Measurements from ENCODE around the gene JMJD7. TPM values are rescaled to one million over a fixed set of nuclear protein-coding genes. Genes with fewer than 3 reads are reported as not detected.

The JMJD7 gene
- total and polyA plus RNA-seq, 4 donors = 2.8 to 25.0 (median 21.8) TPM

GRCh38 chr15:41856262-41856661 is 28.4 kb downstream of the JMJD7 start:
- WGBS (ENCODE audit: insufficient coverage) = 87% methylated on average over 17 of the region's 17 CpGs
- Histone ChIP-seq H3K4me1 (ENCODE audit: control insufficient read depth, insufficient read depth, low read length) (peaks cover 39% of the 10 kb centered on the region), H3K27ac (ENCODE audit: low read depth, low read length) (no peak overlapping the region), H3K4me3 (ENCODE audit: low read depth, low read length) (no peak overlapping the region), H3K27me3 (ENCODE audit: control insufficient read depth, insufficient read depth, low read length) (no peaks in the 10 kb centered on the region), H3K9me3 (ENCODE audit: control insufficient read depth, insufficient read depth, low read length) (no peaks in the 10 kb centered on the region), H3K36me3 (ENCODE audit: control insufficient read depth, insufficient read depth, low read length) (peaks cover 4% of the 10 kb centered on the region)
- no peak for DNase-seq (ENCODE audit: low read depth in 4 of 6, low spot score in 6 of 6)

- no peak overlapping the region for H3K4me3 ChIP-seq (ENCODE audit: low read depth, low read length)
These were observed 28.8 kb downstream of the JMJD7 start for GRCh38 chr15:41856716-41857115.

GRCh38 chr15:41857316-41857715 is 29.4 kb downstream of the JMJD7 start:
- no peaks in the 10 kb centered on the region for H3K9me3 ChIP-seq (ENCODE audit: control insufficient read depth, insufficient read depth, low read length)
- H3K4me3 ChIP-seq (ENCODE audit: low read depth, low read length) = no peak overlapping the region
- H3K27me3 ChIP-seq (ENCODE audit: control insufficient read depth, insufficient read depth, low read length) = no peaks in the 10 kb centered on the region
- WGBS (ENCODE audit: insufficient coverage) = 77% methylated on average over 5 of the region's 9 CpGs
- H3K4me1 ChIP-seq (ENCODE audit: control insufficient read depth, insufficient read depth, low read length) = peaks cover 42% of the 10 kb centered on the region
- DNase-seq (ENCODE audit: low read depth in 4 of 6, low spot score in 6 of 6) = no peak
- H3K27ac ChIP-seq (ENCODE audit: low read depth, low read length) = no peak overlapping the region
- peaks cover 6% of the 10 kb centered on the region for H3K36me3 ChIP-seq (ENCODE audit: control insufficient read depth, insufficient read depth, low read length)

More at GRCh38 chr15:41856716-41857115, 28.8 kb downstream of the JMJD7 start:
- Histone ChIP-seq H3K27me3 (ENCODE audit: control insufficient read depth, insufficient read depth, low read length) (no peaks in the 10 kb centered on the region), H3K27ac (ENCODE audit: low read depth, low read length) (no peak overlapping the region), H3K9me3 (ENCODE audit: control insufficient read depth, insufficient read depth, low read length) (no peaks in the 10 kb centered on the region), H3K4me1 (ENCODE audit: control insufficient read depth, insufficient read depth, low read length) (peaks cover 40% of the 10 kb centered on the region), H3K36me3 (ENCODE audit: control insufficient read depth, insufficient read depth, low read length) (peaks cover 6% of the 10 kb centered on the region)
- 93% methylated on average over 12 of the region's 12 CpGs for WGBS (ENCODE audit: insufficient coverage)
- DNase-seq (ENCODE audit: low read depth in 4 of 6, low spot score in 6 of 6) = no peak

GRCh38 chr15:41858756-41859155 is 30.9 kb downstream of the JMJD7 start:
- 86% methylated on average over 12 of the region's 15 CpGs for WGBS (ENCODE audit: insufficient coverage)
- Histone ChIP-seq H3K4me1 (ENCODE audit: control insufficient read depth, insufficient read depth, low read length) (peaks cover 28% of the 10 kb centered on the region), H3K9me3 (ENCODE audit: control insufficient read depth, insufficient read depth, low read length) (no peaks in the 10 kb centered on the region), H3K4me3 (ENCODE audit: low read depth, low read length) (no peak overlapping the region), H3K27ac (ENCODE audit: low read depth, low read length) (no peak overlapping the region), H3K36me3 (ENCODE audit: control insufficient read depth, insufficient read depth, low read length) (peaks cover 3% of the 10 kb centered on the region), H3K27me3 (ENCODE audit: control insufficient read depth, insufficient read depth, low read length) (no peaks in the 10 kb centered on the region)
- DNase-seq (ENCODE audit: low read depth in 4 of 6, low spot score in 6 of 6) = no peak

GRCh38 chr15:41860049-41860828 is 32.3 kb downstream of the JMJD7 start:
- 72% methylated on average over 7 of the region's 15 CpGs for WGBS (ENCODE audit: insufficient coverage)
- DNase-seq (ENCODE audit: low read depth in 4 of 6, low spot score in 6 of 6) = no peak

GRCh38 chr15:41861736-41862356 is 34.0 kb downstream of the JMJD7 start:
- no peaks in the 10 kb centered on the region for H3K27me3 ChIP-seq (ENCODE audit: control insufficient read depth, insufficient read depth, low read length)
- no peaks in the 10 kb centered on the region for H3K9me3 ChIP-seq (ENCODE audit: control insufficient read depth, insufficient read depth, low read length)
- H3K4me3 ChIP-seq (ENCODE audit: low read depth, low read length) = no peak overlapping the region
- peaks cover 11% of the 10 kb centered on the region for H3K36me3 ChIP-seq (ENCODE audit: control insufficient read depth, insufficient read depth, low read length)
- 78% methylated on average over 17 of the region's 18 CpGs for WGBS (ENCODE audit: insufficient coverage)
- peaks cover 13% of the 10 kb centered on the region for H3K4me1 ChIP-seq (ENCODE audit: control insufficient read depth, insufficient read depth, low read length)
- DNase-seq (ENCODE audit: low read depth in 4 of 6, low spot score in 6 of 6) = no peak
- H3K27ac ChIP-seq (ENCODE audit: low read depth, low read length) = no peak overlapping the region

More at GRCh38 chr15:41860049-41860828, 32.3 kb downstream of the JMJD7 start:
- Histone ChIP-seq H3K4me3 (ENCODE audit: low read depth, low read length) (no peak overlapping the region), H3K27me3 (ENCODE audit: control insufficient read depth, insufficient read depth, low read length) (no peaks in the 10 kb centered on the region), H3K9me3 (ENCODE audit: control insufficient read depth, insufficient read depth, low read length) (no peaks in the 10 kb centered on the region), H3K36me3 (ENCODE audit: control insufficient read depth, insufficient read depth, low read length) (peaks cover 3% of the 10 kb centered on the region), H3K27ac (ENCODE audit: low read depth, low read length) (no peak overlapping the region), H3K4me1 (ENCODE audit: control insufficient read depth, insufficient read depth, low read length) (peaks cover 13% of the 10 kb centered on the region)

GRCh38 chr15:41862515-41863116 is 34.7 kb downstream of the JMJD7 start:
- peaks cover 11% of the 10 kb centered on the region for H3K36me3 ChIP-seq (ENCODE audit: control insufficient read depth, insufficient read depth, low read length)
- no peak overlapping the region for H3K4me3 ChIP-seq (ENCODE audit: low read depth, low read length)
- 68% methylated on average over 13 of the region's 19 CpGs for WGBS (ENCODE audit: insufficient coverage)
- peaks cover 13% of the 10 kb centered on the region for H3K4me1 ChIP-seq (ENCODE audit: control insufficient read depth, insufficient read depth, low read length)
- H3K9me3 ChIP-seq (ENCODE audit: control insufficient read depth, insufficient read depth, low read length) = no peaks in the 10 kb centered on the region
- DNase-seq (ENCODE audit: low read depth in 4 of 6, low spot score in 6 of 6) = no peak
- no peak overlapping the region for H3K27ac ChIP-seq (ENCODE audit: low read depth, low read length)
- H3K27me3 ChIP-seq (ENCODE audit: control insufficient read depth, insufficient read depth, low read length) = no peaks in the 10 kb centered on the region

- H3K4me3 ChIP-seq (ENCODE audit: low read depth, low read length) = no peak overlapping the region
- 79% methylated on average over 7 of the region's 18 CpGs for WGBS (ENCODE audit: insufficient coverage)
- H3K27ac ChIP-seq (ENCODE audit: low read depth, low read length) = no peak overlapping the region
- H3K9me3 ChIP-seq (ENCODE audit: control insufficient read depth, insufficient read depth, low read length) = no peaks in the 10 kb centered on the region
- H3K36me3 ChIP-seq (ENCODE audit: control insufficient read depth, insufficient read depth, low read length) = peaks cover 11% of the 10 kb centered on the region
- H3K4me1 ChIP-seq (ENCODE audit: control insufficient read depth, insufficient read depth, low read length) = peaks cover 13% of the 10 kb centered on the region
- DNase-seq (ENCODE audit: low read depth in 4 of 6, low spot score in 6 of 6) = no peak
- H3K27me3 ChIP-seq (ENCODE audit: control insufficient read depth, insufficient read depth, low read length) = no peaks in the 10 kb centered on the region
These were observed 37.7 kb downstream of the JMJD7 start for GRCh38 chr15:41865490-41866055.

GRCh38 chr15:41866263-41866703 is 38.4 kb downstream of the JMJD7 start:
- peaks cover 13% of the 10 kb centered on the region for H3K4me1 ChIP-seq (ENCODE audit: control insufficient read depth, insufficient read depth, low read length)
- H3K9me3 ChIP-seq (ENCODE audit: control insufficient read depth, insufficient read depth, low read length) = no peaks in the 10 kb centered on the region
- no peak for DNase-seq (ENCODE audit: low read depth in 4 of 6, low spot score in 6 of 6)
- peaks cover 11% of the 10 kb centered on the region for H3K36me3 ChIP-seq (ENCODE audit: control insufficient read depth, insufficient read depth, low read length)
- WGBS (ENCODE audit: insufficient coverage) = 53% methylated on average over 8 of the region's 8 CpGs
- H3K27ac ChIP-seq (ENCODE audit: low read depth, low read length) = no peak overlapping the region
- H3K4me3 ChIP-seq (ENCODE audit: low read depth, low read length) = no peak overlapping the region
- H3K27me3 ChIP-seq (ENCODE audit: control insufficient read depth, insufficient read depth, low read length) = no peaks in the 10 kb centered on the region
